Parathyroid adenoma (tissue), 2 donors: ENCODE data around the gene NELFA.
"Not testable (repeated sequence)": the region's sequence is repeated elsewhere in the genome, so short reads cannot be mapped to it uniquely, and the experiment has no call there.

ENCODE experiments used
- H2AFZ ChIP-seq: fragments of 300-600 bp; sonication (generic); one replicate; pipeline ENCODE4 v1.7.0; 2017; ENCODE audit warnings: antibody characterized with exemption, mild to moderate bottlenecking
- H3K27ac ChIP-seq: fragments of 300-600 bp; sonication (generic); one replicate; pipeline ENCODE4 v1.7.0; 2017
- H3K27me3 ChIP-seq: fragments of 300-600 bp; sonication (generic); one replicate; pipeline ENCODE4 v1.7.0; 2017; ENCODE audit warnings: low read length; ENCODE audit not compliant: control insufficient read depth, insufficient read depth
- H3K36me3 ChIP-seq: fragments of 300-600 bp; sonication (generic); one replicate; pipeline ENCODE4 v1.7.0; 2017; ENCODE audit warnings: low read length; ENCODE audit not compliant: control insufficient read depth, insufficient read depth
- H3K4me1 ChIP-seq: fragments of 300-600 bp; sonication (generic); one replicate; pipeline ENCODE4 v1.7.0; 2017; ENCODE audit warnings: control low read depth
- H3K4me2 ChIP-seq: fragments of 300-600 bp; sonication (generic); one replicate; pipeline ENCODE4 v1.7.0; 2017; ENCODE audit warnings: low read length
- H3K4me3 ChIP-seq: fragments of 300-600 bp; sonication (generic); one replicate; pipeline ENCODE4 v1.7.0; 2017; ENCODE audit warnings: low read depth, low read length
- H3K79me2 ChIP-seq: fragments of 300-600 bp; sonication (generic); one replicate; pipeline ENCODE4 v1.7.0; 2017; ENCODE audit warnings: control low read depth
- H3K9ac ChIP-seq: fragments of 300-600 bp; sonication (generic); one replicate; pipeline ENCODE4 v1.7.0; 2017; ENCODE audit warnings: mild to moderate bottlenecking
- H3K9me3 ChIP-seq: fragments of 300-600 bp; sonication (generic); one replicate; pipeline ENCODE4 v1.7.0; 2017; ENCODE audit warnings: low read length; ENCODE audit not compliant: control insufficient read depth
- CTCF ChIP-seq: fragments of 300-600 bp; sonication (generic); IDR thresholded peaks from one replicate; pipeline ENCODE4 v1.7.0; 2017; ENCODE audit warnings: antibody characterized with exemption, mild to moderate bottlenecking
- donor health status: primary hyperparathyroidism.

NELFA gene

GRCh38 chr4:2006367-2006766 lies 2.4 kb downstream of the NELFA start:
- no peak for TF ChIP-seq CTCF
- no peak overlapping the region for H3K4me3 ChIP-seq
- no peak overlapping the region for H3K9ac ChIP-seq
- H3K27me3 ChIP-seq: no peaks in the 10 kb centered on the region
- no peak overlapping the region for H3K4me2 ChIP-seq
- H3K79me2 ChIP-seq: peaks cover 18% of the 10 kb centered on the region
- H3K9me3 ChIP-seq: no peaks in the 10 kb centered on the region
- no peaks in the 10 kb centered on the region for H3K36me3 ChIP-seq
- peaks cover 4% of the 10 kb centered on the region for H3K4me1 ChIP-seq
- no peak overlapping the region for H2AFZ ChIP-seq
- H3K27ac ChIP-seq: no peak overlapping the region

- peaks cover 22% of the 10 kb centered on the region for H3K79me2 ChIP-seq
- H3K4me3 ChIP-seq, H3K9me3 ChIP-seq, H3K27ac ChIP-seq, H3K36me3 ChIP-seq, H3K9ac ChIP-seq, H3K27me3 ChIP-seq, H3K4me1 ChIP-seq, H3K4me2 ChIP-seq, H2AFZ ChIP-seq: not testable (repeated sequence)
Measured at GRCh38 chr4:2003361-2003760, 5.4 kb downstream of the NELFA start.

- Histone ChIP-seq H3K79me2 (peaks cover 16% of the 10 kb centered on the region), H3K4me3 (peak overlapping the region; percentile 9), H3K27ac (peak overlapping the region; percentile 69), H3K4me2 (peak overlapping the region; percentile 29)
- not testable (repeated sequence) for H3K9ac ChIP-seq, H3K4me1 ChIP-seq, H3K9me3 ChIP-seq, H3K36me3 ChIP-seq, H3K27me3 ChIP-seq, H2AFZ ChIP-seq
Measured at GRCh38 chr4:1999308-1999707, 9.5 kb downstream of the NELFA start.

- no peaks in the 10 kb centered on the region for H3K4me1 ChIP-seq
Measured at GRCh38 chr4:1998296-1998695, 10.5 kb downstream of the NELFA start.

GRCh38 chr4:1997712-1998111 lies 11.1 kb downstream of the NELFA start:
- H3K79me2 ChIP-seq: peaks cover 22% of the 10 kb centered on the region
- H3K4me2 ChIP-seq: peak overlapping the region; percentile 79
- H3K9me3 ChIP-seq: no peaks in the 10 kb centered on the region
- no peak for TF ChIP-seq CTCF
- peak overlapping the region; percentile 25 for H3K4me3 ChIP-seq
- H3K36me3 ChIP-seq: no peaks in the 10 kb centered on the region
- no peaks in the 10 kb centered on the region for H3K4me1 ChIP-seq
- H2AFZ ChIP-seq: no peak overlapping the region
- H3K27ac ChIP-seq: peak overlapping the region; percentile 69
- H3K27me3 ChIP-seq: no peaks in the 10 kb centered on the region
- no peak overlapping the region for H3K9ac ChIP-seq

More at GRCh38 chr4:1998296-1998695, 10.5 kb downstream of the NELFA start:
- no peaks in the 10 kb centered on the region for H3K36me3 ChIP-seq
- no peaks in the 10 kb centered on the region for H3K9me3 ChIP-seq
- peak overlapping the region; percentile 69 for H3K27ac ChIP-seq
- no peak for TF ChIP-seq CTCF
- H2AFZ ChIP-seq: no peak overlapping the region
- H3K9ac ChIP-seq: no peak overlapping the region
- peak overlapping the region; percentile 79 for H3K4me2 ChIP-seq
- H3K79me2 ChIP-seq: peaks cover 18% of the 10 kb centered on the region
- peak overlapping the region; percentile 25 for H3K4me3 ChIP-seq
- H3K27me3 ChIP-seq: no peaks in the 10 kb centered on the region
